HG03175 (cell line): ENCODE measurements around the gene MT1F.
"Not testable (repeated sequence)": the region's sequence is repeated elsewhere in the genome, so short reads cannot be mapped to it uniquely, and the experiment has no call there.

ENCODE experiments used
- ATAC-seq: cut with Tn5 transposase; IDR thresholded peaks from one replicate; pipeline ENCODE4 v1.9.1; 2021; ENCODE audit warnings: mild to moderate bottlenecking, moderate library complexity; ENCODE audit not compliant: unreplicated experiment

MT1F gene

GRCh38 chr16:56670620-56670934 is 12.8 kb downstream of the MT1F start:
- ATAC-seq, result no peak

GRCh38 chr16:56671691-56672090 is 13.9 kb downstream of the MT1F start:
- not testable (repeated sequence) for ATAC-seq

GRCh38 chr16:56672171-56672570 is 14.4 kb downstream of the MT1F start:
- ATAC-seq, result not testable (repeated sequence)

- no peak for ATAC-seq
Observed at GRCh38 chr16:56672761-56673536, 15.2 kb downstream of the MT1F start.

GRCh38 chr16:56673921-56674320 is 16.2 kb downstream of the MT1F start:
- ATAC-seq, result no peak

- ATAC-seq, result not testable (repeated sequence)
Observed at GRCh38 chr16:56674570-56674969, 16.8 kb downstream of the MT1F start.

- no peak for ATAC-seq
Observed at GRCh38 chr16:56675685-56676210, 18.0 kb downstream of the MT1F start.

GRCh38 chr16:56677474-56677873 is 19.7 kb downstream of the MT1F start:
- no peak for ATAC-seq

GRCh38 chr16:56679078-56679730 is 21.4 kb downstream of the MT1F start:
- no peak for ATAC-seq

- ATAC-seq, result no peak
Observed at GRCh38 chr16:56679818-56680217, 22.1 kb downstream of the MT1F start.

- ATAC-seq, result peak; percentile 99
Observed at GRCh38 chr16:56681939-56682702, 24.4 kb downstream of the MT1F start, which contains the start of gene MT1X. Gene MT1X, plus strand, starts transcription at chr16:56682470. Its CDS starts 71 bp downstream, at chr16:56682541.

- ATAC-seq, result no peak
Observed at GRCh38 chr16:56682703-56683397, 25.1 kb downstream of the MT1F start.

GRCh38 chr16:56683424-56684172 is 25.8 kb downstream of the MT1F start:
- ATAC-seq, result no peak

GRCh38 chr16:56684256-56684925 is 26.6 kb downstream of the MT1F start:
- no peak for ATAC-seq

- no peak for ATAC-seq
Observed at GRCh38 chr16:56684926-56685590, 27.3 kb downstream of the MT1F start.

GRCh38 chr16:56686758-56687157 is 29.0 kb downstream of the MT1F start:
- ATAC-seq, result no peak

GRCh38 chr16:56688762-56689161 is 31.0 kb downstream of the MT1F start:
- ATAC-seq, result no peak

GRCh38 chr16:56689171-56689570 is 31.4 kb downstream of the MT1F start:
- ATAC-seq, result no peak
